Mucosa of descending colon (tissue), 3 donors: ENCODE measurements around the gene CEP63. TPM values are rescaled to one million over a fixed set of nuclear protein-coding genes. Genes with fewer than 3 reads are reported as not detected.

ENCODE experiments used
- ATAC-seq: fragments of 200-7000 bp; cut with Tn5 transposase; one replicate; pipeline ENCODE4 v1.9.1; 2020; ENCODE audit warnings: mild to moderate bottlenecking, moderate library complexity
- DNase-seq, 3 donors: peaks; one replicate each; pipeline ENCODE4 v3.0.0-alpha.2; 2020
- H3K36me3 ChIP-seq: fragments of 200-600 bp; one replicate; pipeline ENCODE4 v1.8.0; 2021; ENCODE audit warnings: low read depth, mild to moderate bottlenecking
- H3K4me1 ChIP-seq: fragments of 200-600 bp; one replicate; pipeline ENCODE4 v1.8.0; 2021; ENCODE audit warnings: low read depth, mild to moderate bottlenecking
- H3K4me3 ChIP-seq: fragments of 200-600 bp; one replicate; pipeline ENCODE4 v1.8.0; 2021; ENCODE audit warnings: mild to moderate bottlenecking
- H3K9me3 ChIP-seq: fragments of 200-600 bp; one replicate; pipeline ENCODE4 v1.8.0; 2021; ENCODE audit warnings: mild to moderate bottlenecking
- intact Hi-C, 2 donors: fragments of 100-400 bp; cut with DNase I in 1 of 2; cut with micrococcal nuclease in 1 of 2; formaldehyde crosslinking; loops; one replicate each; pipeline versions ENCODE4 v1.11.0 to v1.11.1; 2022; cut with DNase I, micrococcal nuclease
- total RNA-seq, 3 donors: library from RNA; stranded (reverse); fragmentation: NEBNext Ultra II Directional in 2 of 3; extraction: Animal tissue kit (Norgen Biotek cat#: 25700) in 2 of 3; gene quantifications; one replicate each; pipeline versions ENCODE4 v1.2.1 to v1.2.4, GENCODE V29; 2021 to 2023
- TF ChIP-seq, protein P1 (sequence below): fragments of 200-600 bp; IDR thresholded peaks from one replicate; pipeline ENCODE4 v1.8.0; 2022; ENCODE audit warnings: antibody characterized with exemption, mild to moderate bottlenecking
- donor health status: DM: no; HTN: no; CAD: no; lungs with moderate emphysema.
- donor health status: DM: no; HTN: no; CAD: no.
- donor health status: DM: no; HTN: yes; CAD: no.

Gene CEP63
- total RNA-seq, 3 donors from 2014 or later = 19.8 to 34.2 (median 19.8) TPM

DNA sequence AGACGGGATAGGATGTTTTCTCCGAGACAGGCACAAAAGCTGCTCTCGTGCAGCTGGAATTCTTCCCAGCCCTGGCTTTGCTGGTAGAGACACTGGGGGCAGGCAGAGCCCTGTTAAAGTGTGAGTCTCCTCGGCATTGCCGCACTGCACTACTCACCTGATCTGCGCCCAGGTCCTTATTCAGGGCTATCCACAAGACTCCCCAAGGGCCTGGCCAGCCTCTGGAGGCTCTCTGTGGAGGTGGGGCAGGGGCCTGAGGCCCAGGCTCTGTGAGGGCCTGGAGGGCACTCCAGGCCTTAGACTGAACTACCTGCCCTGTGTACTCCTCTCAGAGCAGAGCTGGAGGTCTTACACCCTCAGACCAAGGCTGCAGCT lies 116.6 kb downstream of the CEP63 start:
- Histone ChIP-seq H3K4me1 (no peaks in the 10 kb centered on the region), H3K9me3 (no peaks in the 10 kb centered on the region), H3K36me3 (no peaks in the 10 kb centered on the region), H3K4me3 (no peak overlapping the region)
- ATAC-seq (no peak), DNase-seq (no peak)
- intact Hi-C loops = loop anchor here in 1 of 2 donors (10.0 kb wide), 1 partner anchor 1292 kb away; no protein-coding TSS in a partner anchor
- TF ChIP-seq, protein P1, sequence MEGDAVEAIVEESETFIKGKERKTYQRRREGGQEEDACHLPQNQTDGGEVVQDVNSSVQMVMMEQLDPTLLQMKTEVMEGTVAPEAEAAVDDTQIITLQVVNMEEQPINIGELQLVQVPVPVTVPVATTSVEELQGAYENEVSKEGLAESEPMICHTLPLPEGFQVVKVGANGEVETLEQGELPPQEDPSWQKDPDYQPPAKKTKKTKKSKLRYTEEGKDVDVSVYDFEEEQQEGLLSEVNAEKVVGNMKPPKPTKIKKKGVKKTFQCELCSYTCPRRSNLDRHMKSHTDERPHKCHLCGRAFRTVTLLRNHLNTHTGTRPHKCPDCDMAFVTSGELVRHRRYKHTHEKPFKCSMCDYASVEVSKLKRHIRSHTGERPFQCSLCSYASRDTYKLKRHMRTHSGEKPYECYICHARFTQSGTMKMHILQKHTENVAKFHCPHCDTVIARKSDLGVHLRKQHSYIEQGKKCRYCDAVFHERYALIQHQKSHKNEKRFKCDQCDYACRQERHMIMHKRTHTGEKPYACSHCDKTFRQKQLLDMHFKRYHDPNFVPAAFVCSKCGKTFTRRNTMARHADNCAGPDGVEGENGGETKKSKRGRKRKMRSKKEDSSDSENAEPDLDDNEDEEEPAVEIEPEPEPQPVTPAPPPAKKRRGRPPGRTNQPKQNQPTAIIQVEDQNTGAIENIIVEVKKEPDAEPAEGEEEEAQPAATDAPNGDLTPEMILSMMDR = no peak

DNA sequence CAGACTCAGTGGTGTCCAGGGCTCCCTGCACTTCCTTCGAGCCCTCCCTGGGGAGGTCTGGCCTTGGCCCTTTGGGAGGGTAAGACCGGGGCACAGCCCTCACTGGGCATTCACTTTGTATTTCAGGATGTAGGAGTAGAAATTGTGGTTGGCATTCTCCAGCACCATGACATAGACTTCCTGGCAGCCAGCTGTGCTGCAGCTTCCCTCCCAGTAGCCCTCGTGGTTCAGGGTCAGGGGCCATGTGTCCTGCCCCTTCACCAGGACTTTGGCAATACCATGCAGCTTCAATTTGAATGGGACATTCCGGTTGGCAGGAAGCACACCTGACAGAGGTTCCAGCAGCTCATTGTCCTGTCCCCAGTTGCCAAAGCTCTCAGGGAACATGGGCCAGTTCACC lies 117.6 kb downstream of the CEP63 start:
- TF ChIP-seq, protein P1 = no peak
- intact Hi-C loops = loop anchor here in 1 of 2 donors (10.0 kb wide), 1 partner anchor 1291 kb away; no protein-coding TSS in a partner anchor
- no peak overlapping the region for H3K4me3 ChIP-seq
- ATAC-seq (no peak), DNase-seq (no peak)
- no peaks in the 10 kb centered on the region for H3K36me3 ChIP-seq
- no peaks in the 10 kb centered on the region for H3K9me3 ChIP-seq
- no peaks in the 10 kb centered on the region for H3K4me1 ChIP-seq

DNA sequence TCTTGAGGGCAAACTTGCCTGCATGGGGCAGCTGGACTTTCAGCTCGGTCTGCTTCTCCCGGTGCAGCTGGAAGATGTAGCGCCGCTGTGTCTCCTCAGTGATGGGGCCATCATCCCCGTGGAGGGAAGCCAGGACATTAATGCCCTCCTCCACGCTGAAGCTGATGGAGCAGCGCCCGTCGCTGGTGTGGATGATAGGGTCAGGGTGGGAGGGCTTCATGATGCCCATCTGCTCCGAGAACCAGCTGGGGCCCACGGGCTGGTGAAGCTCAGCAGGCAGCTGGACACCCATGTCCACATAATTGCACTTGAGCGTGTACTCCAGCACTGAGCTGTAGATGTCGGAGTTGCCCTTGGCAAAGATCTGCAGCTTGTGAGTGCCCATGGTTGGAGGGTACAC lies 118.1 kb downstream of the CEP63 start:
- H3K4me1 ChIP-seq = no peaks in the 10 kb centered on the region
- no peaks in the 10 kb centered on the region for H3K9me3 ChIP-seq
- no peaks in the 10 kb centered on the region for H3K36me3 ChIP-seq
- no peak overlapping the region for H3K4me3 ChIP-seq
- DNase-seq (no peak), ATAC-seq (no peak)
- TF ChIP-seq, protein P1 = no peak
- intact Hi-C loops = loop anchor here in 1 of 2 donors (10.0 kb wide), 1 partner anchor 1291 kb away; no protein-coding TSS in a partner anchor

DNA sequence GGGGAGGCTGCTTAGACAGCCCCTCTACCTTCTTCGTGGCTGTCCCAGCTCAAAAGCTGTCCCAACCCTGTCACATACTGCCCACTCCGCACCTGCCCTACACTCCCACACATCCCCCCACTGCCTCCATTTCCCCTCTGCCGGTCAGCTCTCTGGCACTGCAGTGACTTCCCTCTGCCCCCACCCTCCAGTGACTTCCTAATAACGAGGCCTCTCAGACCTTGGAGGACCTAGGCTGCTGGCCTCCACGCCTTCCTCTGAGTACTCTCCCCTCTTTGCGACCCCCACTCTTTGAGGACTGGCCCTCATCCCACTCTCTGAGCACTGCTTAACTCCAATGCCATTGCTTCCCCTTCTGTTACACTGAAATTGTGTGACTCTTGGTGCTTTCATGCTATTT lies 119.7 kb downstream of the CEP63 start:
- intact Hi-C loops = loop anchor here in 1 of 2 donors (10.0 kb wide), 1 partner anchor 1289 kb away; no protein-coding TSS in a partner anchor
- ATAC-seq = no peak
- Histone ChIP-seq H3K9me3 (no peaks in the 10 kb centered on the region), H3K4me3 (no peak overlapping the region), H3K36me3 (no peaks in the 10 kb centered on the region), H3K4me1 (no peaks in the 10 kb centered on the region)
- no peak for DNase-seq
- TF ChIP-seq, protein P1 = no peak

DNA sequence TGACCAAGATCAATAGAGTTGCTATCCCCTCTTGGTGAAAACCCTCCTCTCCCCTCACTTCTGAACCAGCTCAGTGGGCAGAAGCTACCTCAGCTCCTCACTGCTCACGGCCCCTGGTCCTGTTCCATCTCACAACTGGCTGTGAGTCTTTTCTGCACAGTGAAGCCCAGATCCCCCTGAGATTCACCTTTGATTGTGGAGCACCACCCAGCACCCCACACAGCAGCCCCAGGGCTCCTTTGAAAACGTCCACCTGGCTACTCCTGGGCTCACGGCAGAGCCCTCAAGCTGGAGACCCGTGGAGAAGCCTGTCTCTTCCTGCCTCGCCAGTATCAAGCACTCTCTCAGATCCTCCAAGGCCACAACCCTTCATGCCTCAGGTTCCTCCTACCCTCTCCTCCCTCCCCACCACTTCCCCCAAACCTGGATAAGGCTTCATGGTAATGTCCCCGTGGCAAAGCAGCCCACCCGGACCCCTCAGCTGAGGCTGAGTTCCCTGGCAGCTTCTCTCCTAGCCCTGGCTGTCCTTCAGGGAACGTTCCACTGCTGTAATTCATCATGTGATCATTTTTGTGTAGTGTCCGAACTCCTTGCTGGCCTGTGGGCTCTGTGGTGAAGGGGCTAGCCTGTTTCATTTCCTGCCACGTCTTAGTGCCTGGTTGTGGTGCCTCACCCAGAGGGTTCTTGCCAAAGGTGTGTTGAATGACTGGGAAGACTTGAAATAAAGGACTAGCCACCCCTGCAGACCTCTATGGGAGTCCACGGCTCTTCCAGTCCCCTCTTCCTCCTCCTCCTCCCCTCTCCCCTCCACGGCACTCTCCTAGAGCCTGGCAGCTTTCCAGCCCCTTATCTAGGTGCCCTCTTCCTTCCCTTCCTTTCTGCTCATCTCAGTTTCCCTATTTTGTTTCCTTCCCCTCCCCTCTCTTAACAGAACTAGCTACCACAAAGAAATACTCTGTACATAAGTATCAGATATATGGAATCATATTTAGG lies 120.5 kb downstream of the CEP63 start:
- TF ChIP-seq, protein P1 = no peak
- ATAC-seq = no peak
- Histone ChIP-seq H3K36me3 (no peaks in the 10 kb centered on the region), H3K9me3 (no peaks in the 10 kb centered on the region), H3K4me3 (no peak overlapping the region), H3K4me1 (no peaks in the 10 kb centered on the region)
- DNase-seq = no peak
- intact Hi-C loops = loop anchor here in 1 of 2 donors (10.0 kb wide), 1 partner anchor 1288 kb away; no protein-coding TSS in a partner anchor
